22Rv1 (cell line): Measurements from ENCODE around the gene PSD4.

Source experiments
- ZFX ChIP-seq: fragments of 450-650 bp; IDR thresholded peaks from 2 replicates; pipeline ENCODE4 v1.6.1; 2017; ENCODE audit warnings: antibody characterized with exemption, borderline replicate concordance
- TF ChIP-seq, protein P1 (sequence below): fragments of 450-650 bp; IDR thresholded peaks from 2 replicates; pipeline ENCODE4 v1.5.1; 2017; ENCODE audit warnings: mild to moderate bottlenecking

- TF ChIP-seq, protein P1, sequence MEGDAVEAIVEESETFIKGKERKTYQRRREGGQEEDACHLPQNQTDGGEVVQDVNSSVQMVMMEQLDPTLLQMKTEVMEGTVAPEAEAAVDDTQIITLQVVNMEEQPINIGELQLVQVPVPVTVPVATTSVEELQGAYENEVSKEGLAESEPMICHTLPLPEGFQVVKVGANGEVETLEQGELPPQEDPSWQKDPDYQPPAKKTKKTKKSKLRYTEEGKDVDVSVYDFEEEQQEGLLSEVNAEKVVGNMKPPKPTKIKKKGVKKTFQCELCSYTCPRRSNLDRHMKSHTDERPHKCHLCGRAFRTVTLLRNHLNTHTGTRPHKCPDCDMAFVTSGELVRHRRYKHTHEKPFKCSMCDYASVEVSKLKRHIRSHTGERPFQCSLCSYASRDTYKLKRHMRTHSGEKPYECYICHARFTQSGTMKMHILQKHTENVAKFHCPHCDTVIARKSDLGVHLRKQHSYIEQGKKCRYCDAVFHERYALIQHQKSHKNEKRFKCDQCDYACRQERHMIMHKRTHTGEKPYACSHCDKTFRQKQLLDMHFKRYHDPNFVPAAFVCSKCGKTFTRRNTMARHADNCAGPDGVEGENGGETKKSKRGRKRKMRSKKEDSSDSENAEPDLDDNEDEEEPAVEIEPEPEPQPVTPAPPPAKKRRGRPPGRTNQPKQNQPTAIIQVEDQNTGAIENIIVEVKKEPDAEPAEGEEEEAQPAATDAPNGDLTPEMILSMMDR, result no peak
- no peak for TF ChIP-seq ZFX
Observed at GRCh38 chr2:113214141-113214540, 40.4 kb downstream of the PSD4 start.
